SH-SY5Y (cell line): Measurements from ENCODE around the gene MAP3K7CL.

ENCODE experiments used
- GATA2 ChIP-seq: IDR thresholded peaks from 2 replicates; pipeline ENCODE4 v1.6.1; 2011; ENCODE audit warnings: mild to moderate bottlenecking, low read depth, low read length
- GATA3 ChIP-seq: IDR thresholded peaks from 2 replicates; pipeline ENCODE4 v1.6.1; 2011; ENCODE audit warnings: low read depth, mild to moderate bottlenecking, low read length, moderate library complexity

MAP3K7CL gene

GRCh38 chr21:29114765-29115500, 15.5 kb upstream of the MAP3K7CL start:
- TF ChIP-seq GATA3 = no peak
- no peak for TF ChIP-seq GATA2

GRCh38 chr21:29115899-29116298, 14.5 kb upstream of the MAP3K7CL start:
- TF ChIP-seq GATA2 = no peak
- no peak for TF ChIP-seq GATA3

GRCh38 chr21:29117372-29117955, 13.0 kb upstream of the MAP3K7CL start:
- no peak for TF ChIP-seq GATA3
- no peak for TF ChIP-seq GATA2

GRCh38 chr21:29121759-29122158, 8.7 kb upstream of the MAP3K7CL start:
- TF ChIP-seq GATA2 (no peak), GATA3 (no peak)

GRCh38 chr21:29124645-29125044, 5.8 kb upstream of the MAP3K7CL start:
- TF ChIP-seq GATA2 = no peak
- no peak for TF ChIP-seq GATA3

GRCh38 chr21:29125191-29125590, 5.3 kb upstream of the MAP3K7CL start:
- TF ChIP-seq GATA3 = no peak
- no peak for TF ChIP-seq GATA2

GRCh38 chr21:29125979-29126378, 4.5 kb upstream of the MAP3K7CL start:
- TF ChIP-seq GATA2 (no peak), GATA3 (no peak)

- TF ChIP-seq GATA3 (no peak), GATA2 (no peak)
These were observed 2.8 kb downstream of the MAP3K7CL start for GRCh38 chr21:29133241-29133640.

GRCh38 chr21:29133796-29134195, 3.4 kb downstream of the MAP3K7CL start:
- TF ChIP-seq GATA3 (no peak), GATA2 (no peak)

GRCh38 chr21:29135481-29135880, 5.0 kb downstream of the MAP3K7CL start:
- no peak for TF ChIP-seq GATA3
- TF ChIP-seq GATA2 = no peak

- TF ChIP-seq GATA2 (no peak), GATA3 (no peak)
These were observed 5.6 kb downstream of the MAP3K7CL start for GRCh38 chr21:29136033-29136432.

GRCh38 chr21:29144736-29145353, 14.4 kb downstream of the MAP3K7CL start:
- TF ChIP-seq GATA3 (no peak), GATA2 (no peak)

- TF ChIP-seq GATA3 = no peak
- no peak for TF ChIP-seq GATA2
These were observed 14.9 kb downstream of the MAP3K7CL start for GRCh38 chr21:29145354-29145782.

GRCh38 chr21:29145852-29146453, 15.5 kb downstream of the MAP3K7CL start:
- TF ChIP-seq GATA2 (no peak), GATA3 (no peak)

- TF ChIP-seq GATA2 = no peak
- no peak for TF ChIP-seq GATA3
These were observed 16.3 kb downstream of the MAP3K7CL start for GRCh38 chr21:29146726-29147125.

GRCh38 chr21:29148530-29148929, 18.1 kb downstream of the MAP3K7CL start:
- TF ChIP-seq GATA2 = no peak
